Adrenal gland (tissue), 12 donors: ENCODE results near the gene EIF4E2. TPM values are rescaled to one million over a fixed set of nuclear protein-coding genes. Genes with fewer than 3 reads are reported as not detected.
A peak's percentile ranks its signal among the peaks of the same experiment; 100 is the strongest.

Experiments
- DNase-seq, 7 donors: peaks; one replicate each; pipeline ENCODE4 v3.0.0-alpha.2; 2019 to 2020
- H3K27ac ChIP-seq, 5 donors: fragments of 200-600 bp; sonication (generic) in 4 of 5; 1 replicate in 3 of 5; 2 replicates in 2 of 5; pipeline versions ENCODE4 v1.5.1 to v1.8.0; 2016 to 2020; ENCODE audit warnings: mild to moderate bottlenecking in 1 of 5
- H3K27me3 ChIP-seq: fragments of 200-600 bp; 2 replicates; pipeline ENCODE4 v1.8.0; 2021
- H3K36me3 ChIP-seq, 2 donors: fragments of 200-600 bp; replicated peaks in 1 of 2; 1 replicate in 1 of 2; 2 replicates in 1 of 2; pipeline versions ENCODE4 v1.5.1 to v1.8.0; 2018 to 2022
- H3K4me1 ChIP-seq, 2 donors: fragments of 200-600 bp; replicated peaks in 1 of 2; 1 replicate in 1 of 2; 2 replicates in 1 of 2; pipeline versions ENCODE4 v1.5.1 to v1.8.0; 2018 to 2021
- H3K4me3 ChIP-seq, 4 donors: fragments of 200-600 bp; sonication (generic) in 3 of 4; one replicate each; pipeline ENCODE4 v1.5.1; 2016 to 2018
- H3K9me3 ChIP-seq, 3 donors: fragments of 200-600 bp; sonication (generic) in 1 of 3; replicated peaks in 1 of 3; 1 replicate in 2 of 3; 2 replicates in 1 of 3; pipeline versions ENCODE4 v1.5.1 to v1.8.0; 2016 to 2021
- CTCF ChIP-seq, 6 experiments: fragments of 450-650 bp in 4 of 6; fragments of 200-600 bp in 2 of 6; sonication (generic) in 1 of 6; IDR thresholded peaks; 1 replicate in 5 of 6; 2 replicates in 1 of 6; pipeline versions ENCODE4 v1.5.1 to v1.8.0; 2016 to 2021; ENCODE audit warnings: antibody characterized with exemption in 6 of 6, mild to moderate bottlenecking in 2 of 6, moderate library complexity in 1 of 6
- POLR2A ChIP-seq, 2 donors: fragments of 450-650 bp; IDR thresholded peaks; one replicate each; pipeline ENCODE4 v1.6.1; 2017; ENCODE audit warnings: antibody characterized with exemption in 2 of 2, mild to moderate bottlenecking in 2 of 2, moderate library complexity in 1 of 2
- WGBS, 4 donors: extraction: QIAGEN DNeasy Blood & Tissue Kit in 2 of 4; methylation state at CpG; one replicate each; pipeline versions ENCODE4 v1.1.5 to v1.1.7; 2013 to 2017; 5-methylcytosine and 5-hydroxymethylcytosine counted together
- intact Hi-C, 2 donors: fragments of 100-400 bp; cut with DNase I; formaldehyde crosslinking; loops; one replicate each; pipeline versions ENCODE4 v1.14.1 to v1.15.0; 2022 to 2023
- polyA plus RNA-seq, 3 donors: library from polyadenylated mRNA; stranded (reverse); fragments of 200-250 nt in 2 of 3; fragments of 350-450 nt in 1 of 3; fragmentation: Illumina TruSeq in 1 of 3; extraction: RNeasy Lipid Tissue Mini Kit (QIAGEN cat#74804) in 1 of 3; gene quantifications; one replicate each; pipeline ENCODE4 v1.2.3, GENCODE V29; 2013 to 2014
- total RNA-seq, 9 donors: library from RNA; depleted of rRNA in 4 of 9; stranded (reverse); fragments of >200 nt in 4 of 9; fragments of 120-200 nt in 1 of 9; fragmentation: NEBNext Ultra II Directional in 1 of 9; extraction: Animal tissue kit (Norgen Biotek cat#: 25700) in 1 of 9; gene quantifications; one replicate each; pipeline versions ENCODE4 v1.1.0 to v1.2.4, GENCODE V29; 2013 to 2023
- donor health status: healthy with polysubstance abuse.
- donor health status: Bipolar disorder and iron deficiency.
- donor health status: DM: yes; HTN: yes; CAD: no.
- donor health status: DM: no; HTN: no; CAD: no.
- donor health status: DM: no; HTN: no; CAD: no.
- donor health status: DM: yes; HTN: yes; CAD: no.

EIF4E2 gene
- total and polyA plus RNA-seq, 12 donors = 32.2 to 137 (median 57.8) TPM

DNA sequence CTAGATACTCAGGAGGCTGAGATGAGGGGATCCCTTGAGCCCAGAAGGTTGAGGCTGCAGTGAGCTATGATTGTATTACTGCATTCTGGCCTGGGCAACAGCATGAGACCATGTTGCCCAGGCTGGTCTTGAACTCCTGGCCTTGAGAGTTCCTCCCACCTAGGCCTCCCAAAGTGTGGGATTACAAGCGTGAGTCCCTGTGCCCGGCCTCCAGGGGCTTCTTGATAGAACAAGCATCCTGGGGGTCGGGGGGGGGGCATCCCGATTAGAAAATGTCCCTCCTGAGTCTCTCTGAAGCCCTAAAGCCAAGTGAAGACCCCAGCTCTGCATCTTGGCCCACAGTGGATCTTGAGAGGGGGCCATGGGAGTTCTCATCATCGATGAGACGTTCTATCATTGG, 60.6 kb downstream of the EIF4E2 start:
- DNase-seq = no peak
- 70 to 75% (median 72%) methylated on average over 4 to 6 of the region's 6 CpGs; no CpG with 5 or more reads in 1 of the 4 donors for WGBS, 4 donors
- Histone ChIP-seq H3K9me3 (no peaks in the 10 kb centered on the region), H3K27me3 (no peaks in the 10 kb centered on the region), H3K4me1 (peaks cover 0 to 3% of the 10 kb centered on the region in 2 donors), H3K4me3 (no peak overlapping the region), H3K36me3 (no peaks in the 10 kb centered on the region), H3K27ac (no peak overlapping the region)
- intact Hi-C loops = loop anchor here (5.0 kb wide), 1 partner anchor 56 kb away; no protein-coding TSS in a partner anchor
- TF ChIP-seq CTCF (IDR thresholded peaks at IDR 0.05) (no peak), POLR2A (IDR thresholded peaks at IDR 0.05) (no peak)

DNA sequence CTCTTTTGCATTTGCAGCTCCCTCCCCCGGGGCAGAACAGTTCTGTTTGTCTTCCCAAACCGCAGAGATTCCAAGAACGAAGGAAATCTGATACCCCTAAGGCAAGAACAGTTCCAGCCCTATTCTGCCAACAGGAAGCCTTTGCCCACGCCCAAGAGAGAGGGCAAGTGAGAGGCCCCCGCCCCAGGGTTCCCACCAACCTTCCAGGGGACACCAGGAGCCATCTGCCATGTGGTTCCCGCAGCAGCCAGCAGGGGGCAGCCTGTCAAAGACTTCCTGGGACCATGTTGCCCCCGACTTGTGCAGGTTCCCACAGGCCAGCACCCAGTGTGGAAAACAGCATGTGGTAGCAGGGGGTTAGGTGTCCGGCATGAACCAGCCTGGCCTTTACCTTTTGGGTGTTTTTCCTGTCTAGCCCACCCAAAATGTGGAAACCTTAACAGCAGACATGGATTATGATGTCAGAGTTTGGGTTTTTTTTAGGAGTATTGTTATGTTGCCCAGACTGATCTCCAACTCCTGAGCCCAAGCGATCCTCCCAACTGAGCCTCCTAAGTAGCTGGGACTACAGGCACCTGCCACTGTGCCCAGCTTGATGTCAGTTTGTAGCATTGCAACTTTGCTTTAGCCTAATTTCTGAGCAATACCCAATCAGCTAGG, 61.2 kb downstream of the EIF4E2 start:
- H3K27me3 ChIP-seq = no peaks in the 10 kb centered on the region
- intact Hi-C loops = loop anchor here (5.0 kb wide), 1 partner anchor 56 kb away; no protein-coding TSS in a partner anchor
- no peaks in the 10 kb centered on the region for H3K4me1 ChIP-seq
- no peak overlapping the region for H3K27ac ChIP-seq
- peak; percentile 37 to 81 (median 66) for DNase-seq
- H3K36me3 ChIP-seq = no peaks in the 10 kb centered on the region
- TF ChIP-seq POLR2A (IDR thresholded peaks at IDR 0.05) (no peak), CTCF (IDR thresholded peaks at IDR 0.05) (peak; percentile 58 to 80 (median 78))
- no peaks in the 10 kb centered on the region for H3K9me3 ChIP-seq
- no peak overlapping the region for H3K4me3 ChIP-seq
- WGBS, 4 donors = 26 to 59% (median 46%) methylated on average over 6 to 9 of the region's 9 CpGs

- Histone ChIP-seq H3K4me3 (no peak overlapping the region), H3K9me3 (no peaks in the 10 kb centered on the region), H3K4me1 (no peaks in the 10 kb centered on the region), H3K36me3 (no peaks in the 10 kb centered on the region), H3K27ac (no peak overlapping the region), H3K27me3 (no peaks in the 10 kb centered on the region)
- DNase-seq = no peak
- TF ChIP-seq POLR2A (IDR thresholded peaks at IDR 0.05) (no peak), CTCF (IDR thresholded peaks at IDR 0.05) (no peak)
- intact Hi-C loops = loop anchor here (5.0 kb wide), 1 partner anchor 54 kb away; no protein-coding TSS in a partner anchor
- WGBS, 4 donors = 54 to 70% (median 66%) methylated on average over 3 of the region's 3 CpGs
These were observed 63.1 kb downstream of the EIF4E2 start for GRCh38 chr2:232613538-232614134.

GRCh38 chr2:232615339-232615738, 64.8 kb downstream of the EIF4E2 start:
- no peak for DNase-seq
- Histone ChIP-seq H3K4me1 (no peaks in the 10 kb centered on the region), H3K36me3 (no peaks in the 10 kb centered on the region), H3K4me3 (no peak overlapping the region), H3K27me3 (no peaks in the 10 kb centered on the region), H3K27ac (no peak overlapping the region), H3K9me3 (no peaks in the 10 kb centered on the region)
- 55 to 58% (median 57%) methylated on average over 8 of the region's 8 CpGs for WGBS, 4 donors
- TF ChIP-seq POLR2A (IDR thresholded peaks at IDR 0.05) (no peak), CTCF (IDR thresholded peaks at IDR 0.05) (no peak)
- intact Hi-C loops = no loop called here

Other genes with a start within 250 kb of the EIF4E2 start
- not detected for gene ALPP, start 171.9 kb upstream of the EIF4E2 start, total RNA-seq
- gene ALPP, start 171.9 kb upstream of the EIF4E2 start, polyA plus RNA-seq = not detected
- gene ALPG, start 143.8 kb upstream of the EIF4E2 start, total RNA-seq = not detected
- gene ALPG, start 143.8 kb upstream of the EIF4E2 start, polyA plus RNA-seq = not detected
- not detected for gene ALPI, start 94.5 kb upstream of the EIF4E2 start, total RNA-seq
- not detected for gene ALPI, start 94.5 kb upstream of the EIF4E2 start, polyA plus RNA-seq
- 10 to 100 TPM in 3 of 9 donors, 1 to 10 TPM in 6; 3.9 to 31.7 (median 6.7) TPM for gene ECEL1, start 62.9 kb upstream of the EIF4E2 start, total RNA-seq
- 10 to 100 TPM in 1 of 3 donors, 1 to 10 TPM in 2; 4.5 to 20.7 (median 9.6) TPM for gene ECEL1, start 62.9 kb upstream of the EIF4E2 start, polyA plus RNA-seq
- under 1 TPM in 2 of 9 donors, not detected in 7; 0.06 to 0.28 TPM for gene PRSS56, start 30.3 kb upstream of the EIF4E2 start, total RNA-seq
- gene PRSS56, start 30.3 kb upstream of the EIF4E2 start, polyA plus RNA-seq = under 1 TPM in 1 of 3 donors, not detected in 2; 0.07 TPM
- under 1 TPM in 4 of 9 donors, not detected in 5; 0.11 to 0.39 (median 0.17) TPM for gene CHRND, start 24.5 kb upstream of the EIF4E2 start, total RNA-seq
- under 1 TPM in 1 of 3 donors, not detected in 2; 0.07 TPM for gene CHRND, start 24.5 kb upstream of the EIF4E2 start, polyA plus RNA-seq
- gene CHRNG, start 11.0 kb upstream of the EIF4E2 start, total RNA-seq = under 1 TPM in 1 of 9 donors, not detected in 8; 0.22 TPM
- gene CHRNG, start 11.0 kb upstream of the EIF4E2 start, polyA plus RNA-seq = under 1 TPM in 1 of 3 donors, not detected in 2; 0.08 TPM
- gene TIGD1, start 132 bp upstream of the EIF4E2 start, total RNA-seq = 10 to 100 TPM in 1 of 9 donors, 1 to 10 TPM in 8; 2.2 to 15.2 (median 4.1) TPM
- 10 to 100 TPM in 1 of 3 donors, 1 to 10 TPM in 2; 4.8 to 20.5 (median 6.2) TPM for gene TIGD1, start 132 bp upstream of the EIF4E2 start, polyA plus RNA-seq
- gene EFHD1, start 82.9 kb downstream of the EIF4E2 start, total RNA-seq = 10 to 100 TPM in 2 of 9 donors, 1 to 10 TPM in 6, under 1 TPM in 1; 0.50 to 10.2 (median 5.4) TPM
- gene EFHD1, start 82.9 kb downstream of the EIF4E2 start, polyA plus RNA-seq = 10 to 100 TPM in 1 of 3 donors, 1 to 10 TPM in 2; 6.1 to 12.9 (median 6.5) TPM
- 10 to 100 TPM; 32.0 to 93.7 (median 69.2) TPM for gene GIGYF2, start 146.6 kb downstream of the EIF4E2 start, total RNA-seq
- gene GIGYF2, start 146.6 kb downstream of the EIF4E2 start, polyA plus RNA-seq = 10 to 100 TPM; 13.5 to 71.6 (median 38.6) TPM
- gene KCNJ13, start 225.9 kb downstream of the EIF4E2 start, total RNA-seq = not detected
- gene KCNJ13, start 225.9 kb downstream of the EIF4E2 start, polyA plus RNA-seq = not detected